ENCODE data around the gene MCTP2.

The MCTP2 gene

GRCh38 chr15:94274745-94275144 is 43.4 kb downstream of the MCTP2 start:
- H3K4me1 Mint-ChIP-seq = no peaks in the 10 kb centered on the region
- H3K4me3 Mint-ChIP-seq = no peak overlapping the region
- H3K27me3 Mint-ChIP-seq (ENCODE audit: low read depth) = no peaks in the 10 kb centered on the region
- no peaks in the 10 kb centered on the region for H3K9me3 Mint-ChIP-seq
- H3K36me3 Mint-ChIP-seq (ENCODE audit: low read depth) = no peaks in the 10 kb centered on the region
- no peak for TF ChIP-seq CTCF (IDR thresholded peaks at IDR 0.05; ENCODE audit: unreplicated experiment in 3 of 3)
- no peak overlapping the region for H3K27ac Mint-ChIP-seq

DNA sequence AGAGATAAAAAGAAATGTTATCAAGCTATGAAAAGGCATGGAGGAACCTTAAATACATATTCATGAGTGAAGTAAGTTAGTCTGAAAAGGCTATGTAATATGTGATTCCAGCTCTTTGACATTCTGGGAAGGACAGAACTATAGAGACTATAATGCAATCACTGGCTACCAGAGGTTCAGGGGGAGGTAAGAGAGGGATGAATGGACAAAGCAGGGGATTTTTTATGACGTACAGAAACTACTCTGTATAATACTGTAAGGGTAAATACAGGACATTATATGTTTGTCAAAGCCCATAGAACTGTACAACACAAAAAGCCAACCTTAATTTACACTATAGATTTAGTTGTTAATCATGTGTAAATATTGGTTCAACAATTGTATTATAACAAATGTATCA is 46.1 kb downstream of the MCTP2 start:
- Mint-ChIP-seq H3K4me3 (no peak overlapping the region), H3K27me3 (ENCODE audit: low read depth) (no peaks in the 10 kb centered on the region), H3K9me3 (peaks cover 12% of the 10 kb centered on the region), H3K27ac (no peak overlapping the region), H3K4me1 (peaks cover 5% of the 10 kb centered on the region), H3K36me3 (ENCODE audit: low read depth) (no peaks in the 10 kb centered on the region)
- no peak for TF ChIP-seq CTCF (IDR thresholded peaks at IDR 0.05; ENCODE audit: unreplicated experiment in 3 of 3)

DNA sequence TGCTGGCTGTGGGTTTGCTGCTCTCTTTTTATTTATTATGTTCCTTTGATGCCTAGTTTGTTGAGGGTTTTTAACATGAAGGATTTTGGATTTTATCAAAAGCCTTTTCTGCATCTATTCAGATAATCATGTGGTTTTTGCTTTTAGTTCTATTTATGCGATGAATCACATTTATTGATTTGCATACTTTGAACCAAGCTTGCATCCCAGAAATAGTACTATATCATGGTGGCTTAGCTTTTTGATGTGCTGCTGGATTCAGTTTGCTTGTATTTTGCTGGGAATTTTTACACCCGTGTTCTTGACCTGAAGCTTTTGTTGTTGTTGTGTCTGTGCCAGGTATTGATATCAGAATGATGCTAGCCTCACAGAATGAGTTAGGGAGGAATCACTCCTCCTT is 48.4 kb downstream of the MCTP2 start:
- Mint-ChIP-seq H3K4me3 (no peak overlapping the region), H3K27me3 (ENCODE audit: low read depth) (no peaks in the 10 kb centered on the region), H3K9me3 (peaks cover 12% of the 10 kb centered on the region), H3K27ac (no peak overlapping the region), H3K4me1 (peaks cover 9% of the 10 kb centered on the region), H3K36me3 (ENCODE audit: low read depth) (no peaks in the 10 kb centered on the region)
- TF ChIP-seq CTCF (IDR thresholded peaks at IDR 0.05; ENCODE audit: unreplicated experiment in 3 of 3) = no peak

DNA sequence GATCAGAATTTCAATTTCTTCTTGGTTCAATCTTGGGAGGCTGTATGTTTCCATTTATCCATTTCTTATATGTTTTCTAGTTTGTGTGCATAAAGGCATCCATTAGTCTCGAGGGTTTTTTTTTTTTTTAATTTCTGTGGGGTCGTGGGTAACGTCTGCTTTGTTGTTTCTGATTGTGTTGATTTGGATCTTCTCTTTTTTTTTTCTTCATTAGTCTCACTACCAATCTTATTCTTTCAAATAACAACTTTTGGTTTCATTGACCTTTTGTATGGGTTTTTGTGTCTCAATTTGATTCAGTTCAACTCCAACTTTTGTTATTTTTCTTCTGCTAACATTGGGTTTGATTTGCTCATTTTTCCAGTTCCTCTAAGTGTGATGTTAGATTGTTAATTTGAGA is 48.9 kb downstream of the MCTP2 start:
- no peak overlapping the region for H3K4me3 Mint-ChIP-seq
- no peaks in the 10 kb centered on the region for H3K36me3 Mint-ChIP-seq (ENCODE audit: low read depth)
- peaks cover 12% of the 10 kb centered on the region for H3K9me3 Mint-ChIP-seq
- no peak overlapping the region for H3K27ac Mint-ChIP-seq
- no peaks in the 10 kb centered on the region for H3K27me3 Mint-ChIP-seq (ENCODE audit: low read depth)
- peaks cover 9% of the 10 kb centered on the region for H3K4me1 Mint-ChIP-seq
- no peak for TF ChIP-seq CTCF (IDR thresholded peaks at IDR 0.05; ENCODE audit: unreplicated experiment in 3 of 3)

DNA sequence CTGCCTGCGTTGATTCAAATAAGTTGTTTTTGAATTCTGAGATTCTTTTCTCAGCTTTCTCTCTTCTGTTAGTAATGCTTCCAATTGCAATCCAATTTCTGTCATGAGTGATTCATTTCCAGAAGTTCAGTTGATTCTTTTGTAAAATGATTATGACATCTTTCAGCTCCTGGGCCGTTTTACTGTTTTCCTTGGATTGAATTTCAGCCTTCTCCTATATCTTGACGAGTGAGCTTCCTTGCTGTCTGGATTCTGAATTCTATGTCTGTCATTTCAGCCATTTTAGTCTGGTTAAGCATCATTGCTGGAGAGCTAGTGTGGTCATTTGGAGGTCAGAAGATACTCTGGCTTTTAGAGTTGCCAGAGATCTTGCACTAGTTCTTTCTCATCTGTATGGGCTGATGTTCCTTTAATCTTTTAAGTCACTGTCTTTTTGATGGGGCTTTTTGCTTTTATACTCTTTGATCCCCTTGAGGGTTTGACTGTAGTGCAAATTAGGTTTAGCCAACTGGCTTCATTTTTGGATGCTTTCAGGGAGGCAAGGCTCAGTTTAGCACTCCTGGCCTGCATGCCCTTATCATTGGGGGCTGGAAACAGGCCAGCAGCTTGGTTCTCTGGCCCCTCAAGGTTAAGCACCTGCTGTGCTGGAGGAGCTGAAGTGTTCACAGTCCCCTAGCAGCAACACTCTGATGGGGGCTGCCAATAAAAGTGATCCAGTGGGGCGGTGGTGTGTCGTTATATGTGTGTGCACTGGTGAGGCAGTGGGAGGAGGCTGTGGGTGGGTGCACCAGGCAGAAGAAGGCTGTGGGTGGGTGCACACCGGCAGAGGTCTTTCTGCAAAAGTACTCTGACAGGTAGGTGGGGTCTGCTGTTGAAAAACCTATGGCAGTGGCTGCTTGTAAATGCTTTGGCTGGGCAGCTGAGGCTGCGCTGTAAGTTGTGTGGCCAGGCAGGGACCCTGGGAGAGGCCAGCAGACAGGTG is 51.2 kb downstream of the MCTP2 start:
- peaks cover 12% of the 10 kb centered on the region for H3K9me3 Mint-ChIP-seq
- peaks cover 23% of the 10 kb centered on the region for H3K4me1 Mint-ChIP-seq
- no peaks in the 10 kb centered on the region for H3K27me3 Mint-ChIP-seq (ENCODE audit: low read depth)
- H3K4me3 Mint-ChIP-seq = no peak overlapping the region
- no peaks in the 10 kb centered on the region for H3K36me3 Mint-ChIP-seq (ENCODE audit: low read depth)
- H3K27ac Mint-ChIP-seq = peak overlapping the region in 2 of 3 experiments; percentile 8 to 27
- TF ChIP-seq CTCF (IDR thresholded peaks at IDR 0.05; ENCODE audit: unreplicated experiment in 3 of 3) = no peak

GRCh38 chr15:94286583-94286982 is 55.2 kb downstream of the MCTP2 start:
- Mint-ChIP-seq H3K4me3 (no peak overlapping the region), H3K27ac (peak overlapping the region; percentile 73 to 88 (median 87)), H3K9me3 (peaks cover 26% of the 10 kb centered on the region), H3K36me3 (ENCODE audit: low read depth) (no peaks in the 10 kb centered on the region), H3K27me3 (ENCODE audit: low read depth) (no peaks in the 10 kb centered on the region), H3K4me1 (peaks cover 23% of the 10 kb centered on the region)
- TF ChIP-seq CTCF (IDR thresholded peaks at IDR 0.05; ENCODE audit: unreplicated experiment in 3 of 3) = no peak

Measured in nephron (organoid).